CD8-positive, alpha-beta memory T cell (primary cell): ENCODE results near the gene JAKMIP2. TPM values are rescaled to one million over a fixed set of nuclear protein-coding genes. Genes with fewer than 3 reads are reported as not detected.

Experiments
- CTCF ChIA-PET: fragments of 350-600 bp; sonication (Branson Sonifier 250); formaldehyde crosslinking; loops from one replicate; lab custom pipeline; 2021; ENCODE audit warnings: antibody characterized with exemption; lab: Charles Lee
- POLR2A ChIA-PET: fragments of 350-600 bp; sonication (Branson Sonifier 250); formaldehyde crosslinking; loops from one replicate; lab custom pipeline; 2021; ENCODE audit warnings: antibody characterized with exemption; lab: Charles Lee
- DNase-seq, 5 donors: peaks; one replicate each; pipeline versions ENCODE4 v3.0.0 to v3.0.0-alpha.2; 2020 to 2022; ENCODE audit warnings: mixed read lengths in 1 of 5
- H3K27ac ChIP-seq: one replicate; pipeline ENCODE4 v1.7.0; 2013; ENCODE audit warnings: low read depth, mild to moderate bottlenecking, low read length, moderate library complexity
- H3K27me3 ChIP-seq: 2 replicates; pipeline ENCODE4 v1.7.0; 2013; ENCODE audit warnings: low read length, mild to moderate bottlenecking; ENCODE audit not compliant: insufficient read depth, poor library complexity, severe bottlenecking
- H3K36me3 ChIP-seq: 2 replicates; pipeline ENCODE4 v1.7.0; 2013; ENCODE audit warnings: mild to moderate bottlenecking, low read length, moderate library complexity; ENCODE audit not compliant: insufficient read depth
- H3K4me1 ChIP-seq: 2 replicates; pipeline ENCODE4 v1.7.0; 2013; ENCODE audit warnings: mild to moderate bottlenecking, low read length, moderate library complexity; ENCODE audit not compliant: insufficient read depth
- H3K4me3 ChIP-seq: 2 replicates; pipeline ENCODE4 v1.7.0; 2013; ENCODE audit warnings: mild to moderate bottlenecking, low read length
- H3K9me3 ChIP-seq: 2 replicates; pipeline ENCODE4 v1.7.0; 2013; ENCODE audit warnings: mild to moderate bottlenecking, low read length
- H3K27ac Mint-ChIP-seq, 8 donors: one replicate each; pipeline ENCODE4 v1.8.0; 2020 to 2021; ENCODE audit warnings: mixed read lengths in 8 of 8, mild to moderate bottlenecking in 6 of 8, inconsistent platforms in 3 of 8, moderate library complexity in 3 of 8
- H3K27me3 Mint-ChIP-seq, 2 donors: one replicate each; pipeline ENCODE4 v1.8.0; 2020 to 2021; ENCODE audit warnings: mixed read lengths in 2 of 2, mild to moderate bottlenecking in 1 of 2, moderate library complexity in 1 of 2
- H3K36me3 Mint-ChIP-seq, 3 donors: one replicate each; pipeline ENCODE4 v1.8.0; 2020 to 2021; ENCODE audit warnings: mixed read lengths in 3 of 3, inconsistent platforms in 1 of 3, mild to moderate bottlenecking in 1 of 3
- H3K4me1 Mint-ChIP-seq, 3 donors: one replicate each; pipeline ENCODE4 v1.8.0; 2020 to 2021; ENCODE audit warnings: mixed read lengths in 3 of 3, inconsistent platforms in 1 of 3, mild to moderate bottlenecking in 1 of 3
- H3K4me3 Mint-ChIP-seq, 7 donors: one replicate each; pipeline ENCODE4 v1.8.0; 2020 to 2021; ENCODE audit warnings: mixed read lengths in 7 of 7, mild to moderate bottlenecking in 6 of 7, moderate library complexity in 4 of 7, inconsistent platforms in 2 of 7
- H3K9me3 Mint-ChIP-seq, 5 donors: one replicate each; pipeline ENCODE4 v1.8.0; 2020 to 2022; ENCODE audit warnings: mixed read lengths in 5 of 5, mild to moderate bottlenecking in 3 of 5, moderate library complexity in 2 of 5, inconsistent platforms in 1 of 5
- polyA plus RNA-seq: library from polyadenylated mRNA; unstranded; fragments of 300-500 nt; fragmentation: Illumina TruSeq; gene quantifications from one replicate; pipeline ENCODE4 v1.2.3, GENCODE V29; 2021
- total RNA-seq, 2 experiments: library from RNA; stranded (reverse); gene quantifications; one replicate each; pipeline ENCODE4 v1.2.3, GENCODE V29; 2021

Gene JAKMIP2
- total and polyA plus RNA-seq, 3 experiments from 2014 or later = 1.8 to 6.3 (median 1.8) TPM

- Mint-ChIP-seq H3K4me3 (no peak overlapping the region), H3K27ac (no peak overlapping the region), H3K27me3 (no peaks in the 10 kb centered on the region), H3K9me3 (no peaks in the 10 kb centered on the region), H3K36me3 (peaks cover 4 to 24% (median 8%) of the 10 kb centered on the region in 3 donors), H3K4me1 (no peaks in the 10 kb centered on the region)
- H3K4me1 ChIP-seq = no peaks in the 10 kb centered on the region
- no peaks in the 10 kb centered on the region for H3K9me3 ChIP-seq
- no peak overlapping the region for H3K27ac ChIP-seq
- POLR2A ChIA-PET = no interaction called here
- H3K4me3 ChIP-seq = no peak overlapping the region
- H3K36me3 ChIP-seq = peaks cover 3% of the 10 kb centered on the region
- no peaks in the 10 kb centered on the region for H3K27me3 ChIP-seq
- no peak for DNase-seq
- CTCF ChIA-PET = no interaction called here
Measured at GRCh38 chr5:147671365-147671764, 111.2 kb downstream of the JAKMIP2 start.

GRCh38 chr5:147670815-147671214 lies 111.7 kb downstream of the JAKMIP2 start:
- ChIA-PET CTCF (no interaction called here), POLR2A (no interaction called here)
- peak overlapping the region in 1 of 8 donors; percentile 11 for H3K27ac Mint-ChIP-seq
- no peaks in the 10 kb centered on the region for H3K27me3 Mint-ChIP-seq
- no peaks in the 10 kb centered on the region for H3K27me3 ChIP-seq
- H3K4me1 ChIP-seq = no peaks in the 10 kb centered on the region
- H3K36me3 ChIP-seq = peaks cover 3% of the 10 kb centered on the region
- peaks cover 4 to 24% (median 8%) of the 10 kb centered on the region in 3 donors for H3K36me3 Mint-ChIP-seq
- H3K9me3 ChIP-seq = no peaks in the 10 kb centered on the region
- DNase-seq = no peak
- no peak overlapping the region for H3K27ac ChIP-seq
- no peak overlapping the region for H3K4me3 ChIP-seq
- H3K9me3 Mint-ChIP-seq = no peaks in the 10 kb centered on the region
- no peak overlapping the region for H3K4me3 Mint-ChIP-seq
- H3K4me1 Mint-ChIP-seq = no peaks in the 10 kb centered on the region

- Mint-ChIP-seq H3K4me1 (no peaks in the 10 kb centered on the region), H3K9me3 (no peaks in the 10 kb centered on the region)
Measured at GRCh38 chr5:147669169-147669869, 113.2 kb downstream of the JAKMIP2 start.

GRCh38 chr5:147668385-147668784 lies 114.1 kb downstream of the JAKMIP2 start:
- peaks cover 4 to 24% (median 16%) of the 10 kb centered on the region in 3 donors for H3K36me3 Mint-ChIP-seq
- CTCF ChIA-PET = no interaction called here
- no peak overlapping the region for H3K4me3 Mint-ChIP-seq
- no peak overlapping the region for H3K27ac Mint-ChIP-seq
- H3K27me3 ChIP-seq = no peaks in the 10 kb centered on the region
- no peak for DNase-seq
- H3K4me1 ChIP-seq = no peaks in the 10 kb centered on the region
- no peaks in the 10 kb centered on the region for H3K27me3 Mint-ChIP-seq
- no peaks in the 10 kb centered on the region for H3K9me3 ChIP-seq
- POLR2A ChIA-PET = no interaction called here
- no peak overlapping the region for H3K4me3 ChIP-seq
- H3K9me3 Mint-ChIP-seq = no peaks in the 10 kb centered on the region
- no peaks in the 10 kb centered on the region for H3K4me1 Mint-ChIP-seq
- peaks cover 3% of the 10 kb centered on the region for H3K36me3 ChIP-seq
- no peak overlapping the region for H3K27ac ChIP-seq

More at GRCh38 chr5:147669169-147669869, 113.2 kb downstream of the JAKMIP2 start:
- Mint-ChIP-seq H3K27me3 (no peaks in the 10 kb centered on the region), H3K27ac (peak overlapping the region in 1 of 8 donors; percentile 20), H3K36me3 (peaks cover 4 to 24% (median 13%) of the 10 kb centered on the region in 3 donors), H3K4me3 (no peak overlapping the region)
- ChIA-PET POLR2A (no interaction called here), CTCF (no interaction called here)
- H3K27me3 ChIP-seq = no peaks in the 10 kb centered on the region
- H3K27ac ChIP-seq = no peak overlapping the region
- H3K9me3 ChIP-seq = no peaks in the 10 kb centered on the region
- peaks cover 3% of the 10 kb centered on the region for H3K36me3 ChIP-seq
- H3K4me1 ChIP-seq = no peaks in the 10 kb centered on the region
- DNase-seq = no peak
- no peak overlapping the region for H3K4me3 ChIP-seq

DNA sequence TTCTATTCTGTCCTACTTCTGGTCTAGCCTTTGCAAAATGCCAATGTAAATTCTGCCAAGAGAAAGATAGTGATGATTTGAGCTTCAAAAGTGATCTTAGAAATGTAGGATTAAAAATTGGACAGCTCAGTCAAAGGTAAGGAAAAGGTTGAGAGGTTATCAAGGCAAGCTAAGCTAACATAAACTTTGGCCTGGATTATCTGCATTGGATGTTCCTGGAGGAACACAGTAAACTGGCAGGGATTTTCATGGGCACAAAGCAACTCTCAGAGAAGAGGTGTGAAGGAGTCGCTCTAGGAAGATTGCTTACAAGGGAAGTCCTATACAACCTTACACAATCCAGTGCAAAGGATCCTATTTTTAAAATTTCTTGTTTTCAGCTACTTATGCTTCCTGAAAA lies 115.2 kb downstream of the JAKMIP2 start:
- H3K27me3 ChIP-seq = no peaks in the 10 kb centered on the region
- no peak overlapping the region for H3K27ac ChIP-seq
- POLR2A ChIA-PET = no interaction called here
- H3K27ac Mint-ChIP-seq = no peak overlapping the region
- CTCF ChIA-PET = no interaction called here
- peaks cover 4 to 25% (median 20%) of the 10 kb centered on the region in 3 donors for H3K36me3 Mint-ChIP-seq
- no peaks in the 10 kb centered on the region for H3K9me3 ChIP-seq
- H3K4me1 ChIP-seq = no peaks in the 10 kb centered on the region
- H3K4me1 Mint-ChIP-seq = no peaks in the 10 kb centered on the region
- H3K4me3 Mint-ChIP-seq = no peak overlapping the region
- H3K9me3 Mint-ChIP-seq = no peaks in the 10 kb centered on the region
- H3K27me3 Mint-ChIP-seq = peaks cover 0 to 1% of the 10 kb centered on the region in 2 donors
- DNase-seq = no peak
- H3K36me3 ChIP-seq = peaks cover 3% of the 10 kb centered on the region
- no peak overlapping the region for H3K4me3 ChIP-seq

GRCh38 chr5:147666419-147666818 lies 116.1 kb downstream of the JAKMIP2 start:
- CTCF ChIA-PET = no interaction called here

DNA sequence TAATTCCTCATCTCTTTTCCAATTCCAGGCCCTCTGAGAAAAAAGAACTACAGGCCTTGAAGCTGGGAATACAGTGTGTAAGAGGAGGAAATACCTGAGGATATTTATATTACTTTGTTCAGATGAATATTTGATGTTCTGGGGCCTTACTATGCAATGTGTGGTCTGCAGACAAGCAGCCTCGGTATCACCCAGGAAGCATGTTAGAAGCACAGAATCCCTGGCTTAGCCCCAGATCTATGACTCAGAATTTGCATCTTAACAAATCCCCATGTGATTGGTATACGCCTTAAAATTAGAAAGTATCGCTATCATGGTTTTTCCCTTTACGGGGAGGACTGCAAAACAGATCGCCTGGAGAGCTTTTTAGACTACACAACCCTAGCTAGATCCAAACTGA lies 121.0 kb downstream of the JAKMIP2 start:
- Histone ChIP-seq H3K36me3 (no peaks in the 10 kb centered on the region), H3K4me3 (no peak overlapping the region), H3K4me1 (no peaks in the 10 kb centered on the region), H3K9me3 (no peaks in the 10 kb centered on the region), H3K27ac (no peak overlapping the region), H3K27me3 (no peaks in the 10 kb centered on the region)
- H3K36me3 Mint-ChIP-seq = peaks cover 16 to 40% (median 37%) of the 10 kb centered on the region in 3 donors
- H3K27me3 Mint-ChIP-seq = peaks cover 0 to 1% of the 10 kb centered on the region in 2 donors
- peaks cover 0 to 2% (median 0%) of the 10 kb centered on the region in 5 donors for H3K9me3 Mint-ChIP-seq
- no peak overlapping the region for H3K4me3 Mint-ChIP-seq
- POLR2A ChIA-PET = no interaction called here
- CTCF ChIA-PET = interaction anchor here (1.1 kb wide), 1 partner anchor 34 kb away, joined by 3 read pairs; no protein-coding TSS in a partner anchor
- no peak overlapping the region for H3K27ac Mint-ChIP-seq
- DNase-seq = no peak
- H3K4me1 Mint-ChIP-seq = no peaks in the 10 kb centered on the region

More at GRCh38 chr5:147666419-147666818, 116.1 kb downstream of the JAKMIP2 start:
- Mint-ChIP-seq H3K27ac (no peak overlapping the region), H3K4me3 (no peak overlapping the region), H3K27me3 (peaks cover 0 to 1% of the 10 kb centered on the region in 2 donors), H3K9me3 (no peaks in the 10 kb centered on the region), H3K4me1 (no peaks in the 10 kb centered on the region), H3K36me3 (peaks cover 4 to 27% (median 24%) of the 10 kb centered on the region in 3 donors)
- no peaks in the 10 kb centered on the region for H3K4me1 ChIP-seq
- no peak for DNase-seq
- H3K27me3 ChIP-seq = no peaks in the 10 kb centered on the region
- POLR2A ChIA-PET = no interaction called here
- no peak overlapping the region for H3K27ac ChIP-seq
- H3K9me3 ChIP-seq = no peaks in the 10 kb centered on the region
- H3K36me3 ChIP-seq = peaks cover 3% of the 10 kb centered on the region
- H3K4me3 ChIP-seq = no peak overlapping the region

- Histone ChIP-seq H3K27me3 (no peaks in the 10 kb centered on the region), H3K4me3 (no peak overlapping the region), H3K4me1 (no peaks in the 10 kb centered on the region), H3K36me3 (no peaks in the 10 kb centered on the region), H3K9me3 (no peaks in the 10 kb centered on the region), H3K27ac (no peak overlapping the region)
- Mint-ChIP-seq H3K4me1 (no peaks in the 10 kb centered on the region), H3K27me3 (peaks cover 0 to 1% of the 10 kb centered on the region in 2 donors), H3K36me3 (peaks cover 31 to 40% (median 34%) of the 10 kb centered on the region in 3 donors), H3K4me3 (no peak overlapping the region), H3K27ac (no peak overlapping the region), H3K9me3 (peaks cover 5 to 19% (median 12%) of the 10 kb centered on the region in 5 donors)
- DNase-seq = no peak
- CTCF ChIA-PET = no interaction called here
- POLR2A ChIA-PET = no interaction called here
Measured at GRCh38 chr5:147659166-147659929, 123.2 kb downstream of the JAKMIP2 start.
